Measurements from ENCODE around the gene DNLZ. TPM values are rescaled to one million over a fixed set of nuclear protein-coding genes. Genes with fewer than 3 reads are reported as not detected.
"Not testable (repeated sequence)": the region's sequence is repeated elsewhere in the genome, so short reads cannot be mapped to it uniquely, and the experiment has no call there.

DNLZ gene
- total RNA-seq, 1 experiment from 2014 or later: 20.2 TPM

- Histone ChIP-seq H3K27me3 (ENCODE audit: control insufficient read depth, insufficient read depth, low read length) (no peaks in the 10 kb centered on the region), H3K4me3 (ENCODE audit: insufficient read depth, low read depth, low read length) (no peak overlapping the region)
Measured at GRCh38 chr9:136324501-136325300, 38.8 kb downstream of the DNLZ start.

GRCh38 chr9:136323371-136323789 is 40.2 kb downstream of the DNLZ start:
- Histone ChIP-seq H3K36me3 (replicated peaks; ENCODE audit: control insufficient read depth, insufficient read depth, low read length) (no peaks in the 10 kb centered on the region), H3K27me3 (ENCODE audit: control insufficient read depth, insufficient read depth, low read length) (no peaks in the 10 kb centered on the region), H3K4me3 (ENCODE audit: insufficient read depth, low read depth, low read length) (no peak overlapping the region)
- no peak for DNase-seq

More at GRCh38 chr9:136324501-136325300, 38.8 kb downstream of the DNLZ start:
- no peaks in the 10 kb centered on the region for H3K36me3 ChIP-seq (replicated peaks; ENCODE audit: control insufficient read depth, insufficient read depth, low read length)
- peak; percentile 84 for DNase-seq

DNA sequence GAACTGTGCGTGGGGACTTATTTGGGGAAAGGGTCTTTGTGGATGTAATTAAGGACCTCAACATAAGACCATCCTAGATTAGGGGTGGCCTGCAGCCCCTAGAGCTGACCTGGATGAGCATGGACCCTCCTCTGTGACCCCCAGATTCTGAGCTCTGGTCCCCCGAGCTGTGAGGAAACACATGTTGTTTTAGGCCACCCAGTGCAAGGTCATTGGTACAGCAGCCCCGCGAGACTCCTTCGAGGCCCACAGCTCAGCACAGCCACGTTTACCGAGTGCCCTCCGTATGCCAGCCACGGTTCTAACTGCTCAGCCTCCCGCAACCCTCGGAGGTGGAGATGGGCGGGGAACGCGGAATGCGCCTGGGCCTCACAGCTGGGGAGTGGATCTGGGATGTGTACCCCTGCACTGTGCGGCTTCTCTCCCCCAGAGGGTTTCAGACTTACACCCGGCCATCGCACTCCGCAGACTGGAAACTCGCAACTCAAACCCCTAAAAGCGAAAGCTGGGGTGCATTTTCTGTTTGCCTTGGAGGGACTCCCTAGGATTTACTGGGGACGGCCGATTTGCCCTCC is 40.7 kb downstream of the DNLZ start:
- H3K27me3 ChIP-seq (ENCODE audit: control insufficient read depth, insufficient read depth, low read length): no peaks in the 10 kb centered on the region
- H3K4me3 ChIP-seq (ENCODE audit: insufficient read depth, low read depth, low read length): no peak overlapping the region
- H3K36me3 ChIP-seq (replicated peaks; ENCODE audit: control insufficient read depth, insufficient read depth, low read length): no peaks in the 10 kb centered on the region
- DNase-seq: no peak

GRCh38 chr9:136321561-136321960 is 42.0 kb downstream of the DNLZ start:
- Histone ChIP-seq H3K4me3 (ENCODE audit: insufficient read depth, low read depth, low read length) (no peak overlapping the region), H3K27me3 (ENCODE audit: control insufficient read depth, insufficient read depth, low read length) (no peaks in the 10 kb centered on the region), H3K36me3 (replicated peaks; ENCODE audit: control insufficient read depth, insufficient read depth, low read length) (no peaks in the 10 kb centered on the region)
- no peak for DNase-seq

GRCh38 chr9:136320972-136321371 is 42.6 kb downstream of the DNLZ start:
- DNase-seq; H3K27me3 ChIP-seq (ENCODE audit: control insufficient read depth, insufficient read depth, low read length); H3K4me3 ChIP-seq (ENCODE audit: insufficient read depth, low read depth, low read length); H3K36me3 ChIP-seq (replicated peaks; ENCODE audit: control insufficient read depth, insufficient read depth, low read length): not testable (repeated sequence)

DNA sequence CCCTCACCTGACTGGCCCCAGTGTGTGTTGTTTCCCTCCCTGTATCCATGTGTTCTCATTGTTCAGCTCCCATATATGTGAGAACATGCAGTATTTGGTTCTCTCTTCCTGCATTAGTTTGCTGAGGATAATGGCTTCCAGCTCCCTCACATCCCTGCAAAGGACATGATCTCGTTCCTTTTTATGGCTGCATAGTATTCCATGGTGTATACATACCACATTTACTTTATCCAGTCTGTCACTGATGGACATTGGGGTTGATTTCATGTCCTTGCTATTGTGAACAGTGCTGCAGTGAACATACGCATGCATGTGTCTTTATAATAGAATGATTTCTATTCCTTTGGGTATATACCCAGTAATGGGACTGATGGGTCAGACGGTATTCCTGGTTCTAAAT is 43.6 kb downstream of the DNLZ start:
- H3K36me3 ChIP-seq (replicated peaks; ENCODE audit: control insufficient read depth, insufficient read depth, low read length); H3K4me3 ChIP-seq (ENCODE audit: insufficient read depth, low read depth, low read length); H3K27me3 ChIP-seq (ENCODE audit: control insufficient read depth, insufficient read depth, low read length); DNase-seq: not testable (repeated sequence)

GRCh38 chr9:136319244-136319643 is 44.3 kb downstream of the DNLZ start:
- H3K4me3 ChIP-seq (ENCODE audit: insufficient read depth, low read depth, low read length); DNase-seq; H3K27me3 ChIP-seq (ENCODE audit: control insufficient read depth, insufficient read depth, low read length); H3K36me3 ChIP-seq (replicated peaks; ENCODE audit: control insufficient read depth, insufficient read depth, low read length): not testable (repeated sequence)

DNA sequence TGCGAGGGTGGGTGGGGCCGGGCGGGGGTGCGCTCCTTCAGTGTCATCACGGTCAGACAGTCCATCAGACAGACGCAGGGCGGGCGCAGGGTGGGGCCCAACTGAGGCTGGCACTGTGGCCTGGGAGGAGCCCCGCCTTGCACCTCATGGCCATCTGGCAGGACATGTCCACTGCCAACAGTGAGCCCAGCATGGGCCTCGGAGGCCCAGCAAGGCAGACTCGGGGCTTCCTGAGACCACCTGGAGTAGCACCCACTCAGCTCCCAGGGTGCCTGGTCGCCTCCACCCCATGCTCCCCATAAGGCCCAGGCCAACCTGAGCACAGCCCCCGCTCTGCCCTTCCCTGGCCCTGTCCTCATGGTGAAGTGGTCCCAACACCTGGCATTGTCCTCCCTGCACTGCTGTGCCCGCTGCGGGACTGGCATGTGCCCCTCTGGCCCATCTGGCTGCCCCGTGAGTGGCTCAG is 44.7 kb downstream of the DNLZ start:
- Histone ChIP-seq H3K36me3 (replicated peaks; ENCODE audit: control insufficient read depth, insufficient read depth, low read length) (no peaks in the 10 kb centered on the region), H3K4me3 (ENCODE audit: insufficient read depth, low read depth, low read length) (no peak overlapping the region), H3K27me3 (ENCODE audit: control insufficient read depth, insufficient read depth, low read length) (no peaks in the 10 kb centered on the region)
- no peak for DNase-seq

GRCh38 chr9:136318111-136318775 is 45.3 kb downstream of the DNLZ start:
- no peak overlapping the region for H3K4me3 ChIP-seq (ENCODE audit: insufficient read depth, low read depth, low read length)
- H3K36me3 ChIP-seq (replicated peaks; ENCODE audit: control insufficient read depth, insufficient read depth, low read length): no peaks in the 10 kb centered on the region
- H3K27me3 ChIP-seq (ENCODE audit: control insufficient read depth, insufficient read depth, low read length): no peaks in the 10 kb centered on the region
- DNase-seq: no peak

DNA sequence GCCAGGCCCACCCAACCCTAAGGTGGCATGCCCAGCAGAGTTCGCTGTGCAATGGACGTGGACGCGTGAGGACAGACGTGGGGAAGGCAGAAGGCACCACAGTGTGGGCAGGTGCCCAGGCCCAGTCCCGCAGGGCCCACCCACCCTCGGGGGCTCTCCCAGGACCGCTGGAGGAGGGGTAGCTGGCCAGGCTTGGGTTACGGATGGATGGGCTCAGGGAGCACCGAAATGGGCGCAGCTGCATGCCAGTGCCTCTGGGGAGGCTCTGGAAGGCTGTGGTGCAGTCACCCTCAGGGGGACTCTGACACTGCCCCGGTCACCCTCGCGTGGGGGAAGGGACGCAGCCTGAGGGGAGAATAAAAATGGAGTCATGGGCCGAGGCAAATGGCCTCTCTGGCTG is 45.8 kb downstream of the DNLZ start:
- Histone ChIP-seq H3K27me3 (ENCODE audit: control insufficient read depth, insufficient read depth, low read length) (no peaks in the 10 kb centered on the region), H3K36me3 (replicated peaks; ENCODE audit: control insufficient read depth, insufficient read depth, low read length) (no peaks in the 10 kb centered on the region), H3K4me3 (ENCODE audit: insufficient read depth, low read depth, low read length) (no peak overlapping the region)
- DNase-seq: no peak

GRCh38 chr9:136316896-136317676 is 46.5 kb downstream of the DNLZ start:
- no peak overlapping the region for H3K4me3 ChIP-seq (ENCODE audit: insufficient read depth, low read depth, low read length)
- DNase-seq: no peak
- no peaks in the 10 kb centered on the region for H3K27me3 ChIP-seq (ENCODE audit: control insufficient read depth, insufficient read depth, low read length)
- no peaks in the 10 kb centered on the region for H3K36me3 ChIP-seq (replicated peaks; ENCODE audit: control insufficient read depth, insufficient read depth, low read length)

- Histone ChIP-seq H3K27me3 (ENCODE audit: control insufficient read depth, insufficient read depth, low read length) (no peaks in the 10 kb centered on the region), H3K36me3 (replicated peaks; ENCODE audit: control insufficient read depth, insufficient read depth, low read length) (no peaks in the 10 kb centered on the region), H3K4me3 (ENCODE audit: insufficient read depth, low read depth, low read length) (no peak overlapping the region)
- no peak for DNase-seq
Measured at GRCh38 chr9:136316271-136316751, 47.2 kb downstream of the DNLZ start.

DNA sequence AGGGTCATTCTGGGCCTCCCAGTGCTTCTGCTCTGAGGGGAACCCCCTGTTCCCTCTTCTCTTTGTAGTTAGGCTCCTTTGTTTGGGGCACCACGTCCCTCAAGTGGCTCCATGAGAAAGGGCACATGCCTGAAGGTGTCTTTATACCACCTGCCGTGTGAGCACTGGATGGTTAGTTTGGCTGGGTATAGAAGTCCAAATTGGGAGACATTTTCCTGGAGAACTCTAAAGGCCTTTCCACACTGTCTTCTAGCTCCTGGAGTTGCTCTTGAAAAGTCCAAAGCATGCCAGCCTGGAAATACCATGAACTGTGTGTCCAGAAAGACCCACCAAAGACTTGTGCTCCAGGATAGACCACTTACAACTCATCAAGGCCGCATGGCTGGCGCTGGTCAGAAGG is 48.6 kb downstream of the DNLZ start:
- Histone ChIP-seq H3K4me3 (ENCODE audit: insufficient read depth, low read depth, low read length) (no peak overlapping the region), H3K27me3 (ENCODE audit: control insufficient read depth, insufficient read depth, low read length) (no peaks in the 10 kb centered on the region), H3K36me3 (replicated peaks; ENCODE audit: control insufficient read depth, insufficient read depth, low read length) (no peaks in the 10 kb centered on the region)
- no peak for DNase-seq

GRCh38 chr9:136314056-136314416 is 49.5 kb downstream of the DNLZ start:
- Histone ChIP-seq H3K27me3 (ENCODE audit: control insufficient read depth, insufficient read depth, low read length) (no peaks in the 10 kb centered on the region), H3K4me3 (ENCODE audit: insufficient read depth, low read depth, low read length) (no peak overlapping the region), H3K36me3 (replicated peaks; ENCODE audit: control insufficient read depth, insufficient read depth, low read length) (no peaks in the 10 kb centered on the region)
- DNase-seq: no peak

Measured in H7 (cell line).